ENCODE results near the gene STAB1.

The STAB1 gene

DNA sequence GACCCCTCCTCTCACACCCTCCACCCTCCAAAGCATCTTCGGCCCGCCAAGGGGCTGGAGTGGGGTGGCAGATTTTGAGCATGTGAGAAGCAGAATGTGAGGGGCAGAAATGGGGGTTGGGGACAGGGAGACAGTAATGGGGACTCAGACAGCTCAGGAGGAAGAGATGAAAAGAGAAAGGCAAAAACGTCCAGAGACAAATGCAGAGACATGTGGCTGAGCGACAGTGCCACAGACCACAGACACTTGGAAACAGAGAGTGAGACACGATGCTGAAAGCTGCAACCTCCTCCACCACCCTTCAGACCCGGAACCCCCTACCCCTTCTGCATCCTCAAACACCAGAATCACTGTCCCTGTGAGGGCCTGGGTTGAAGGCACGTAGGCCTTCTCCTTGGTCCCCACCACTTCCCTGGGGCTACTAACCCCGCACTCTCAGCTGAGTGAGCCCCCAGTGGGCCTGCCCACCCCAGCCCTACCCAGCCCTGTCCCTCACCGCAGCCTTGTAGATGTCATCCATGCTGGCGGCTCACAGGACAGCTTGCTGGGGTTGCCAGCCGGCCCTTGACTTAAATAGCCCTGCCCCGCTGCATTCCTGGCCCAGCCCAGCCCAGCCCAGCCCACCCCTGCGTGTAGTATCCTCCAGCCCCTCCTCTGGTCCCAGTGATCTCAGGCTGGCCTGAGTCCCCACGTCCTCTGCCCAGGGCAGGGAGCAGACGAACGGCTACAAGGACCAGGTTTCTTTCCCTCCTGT, 41.5 kb upstream of the STAB1 start, which contains the start of gene TNNC1:
Gene TNNC1 (minus strand): TSS at position 546 of the 754 bp plus-strand sequence. CDS start 26 bp downstream, at position 520.
- Histone ChIP-seq H3K4me3 (ENCODE audit: low read length, poor library complexity, severe bottlenecking) (peak within 1 kb of the TSS; percentile 82), H3K9ac (ENCODE audit: low read depth, low read length, poor library complexity, severe bottlenecking) (peak within 1 kb of the TSS; percentile 99), H3K79me2 (ENCODE audit: insufficient read depth, low read length) (peaks cover 38% of the 10 kb centered on the region), H3K4me1 (ENCODE audit: insufficient read depth, low read length, poor library complexity, severe bottlenecking) (peaks cover 31% of the 10 kb centered on the region), H3F3A (ENCODE audit: low read depth) (no peaks in the 10 kb centered on the region), H3K9me3 (ENCODE audit: insufficient read depth, low read depth, low read length) (no peaks in the 10 kb centered on the region), H3K36me3 (ENCODE audit: insufficient read depth, low read length) (peaks cover 9% of the 10 kb centered on the region; the same call in 1 of the 2 replicates), H3K4me2 (ENCODE audit: low read depth, low read length, poor library complexity, severe bottlenecking) (peak within 1 kb of the TSS; percentile 89), H4K20me1 (ENCODE audit: insufficient read depth, low read length, poor library complexity, severe bottlenecking) (peaks cover 16% of the 10 kb centered on the region), H3K27me3 (ENCODE audit: insufficient read depth, low read length, poor library complexity, severe bottlenecking) (peaks cover 6% of the 10 kb centered on the region), H2AFZ (ENCODE audit: low read length) (peak within 1 kb of the TSS; percentile 90), H3K9me2 (replicated peaks; ENCODE audit: low read depth, low read length) (no peaks in the 10 kb centered on the region)
- TF ChIP-seq EZH2phosphoT487 (IDR thresholded peaks at IDR 0.05; ENCODE audit: borderline replicate concordance), result no peak
- TF ChIP-seq, protein P1, sequence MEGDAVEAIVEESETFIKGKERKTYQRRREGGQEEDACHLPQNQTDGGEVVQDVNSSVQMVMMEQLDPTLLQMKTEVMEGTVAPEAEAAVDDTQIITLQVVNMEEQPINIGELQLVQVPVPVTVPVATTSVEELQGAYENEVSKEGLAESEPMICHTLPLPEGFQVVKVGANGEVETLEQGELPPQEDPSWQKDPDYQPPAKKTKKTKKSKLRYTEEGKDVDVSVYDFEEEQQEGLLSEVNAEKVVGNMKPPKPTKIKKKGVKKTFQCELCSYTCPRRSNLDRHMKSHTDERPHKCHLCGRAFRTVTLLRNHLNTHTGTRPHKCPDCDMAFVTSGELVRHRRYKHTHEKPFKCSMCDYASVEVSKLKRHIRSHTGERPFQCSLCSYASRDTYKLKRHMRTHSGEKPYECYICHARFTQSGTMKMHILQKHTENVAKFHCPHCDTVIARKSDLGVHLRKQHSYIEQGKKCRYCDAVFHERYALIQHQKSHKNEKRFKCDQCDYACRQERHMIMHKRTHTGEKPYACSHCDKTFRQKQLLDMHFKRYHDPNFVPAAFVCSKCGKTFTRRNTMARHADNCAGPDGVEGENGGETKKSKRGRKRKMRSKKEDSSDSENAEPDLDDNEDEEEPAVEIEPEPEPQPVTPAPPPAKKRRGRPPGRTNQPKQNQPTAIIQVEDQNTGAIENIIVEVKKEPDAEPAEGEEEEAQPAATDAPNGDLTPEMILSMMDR (conservative IDR thresholded peaks at IDR 0.05; ENCODE audit: low read length), result no peak

GRCh38 chr3:52454250-52454937, 40.7 kb upstream of the STAB1 start:
- Histone ChIP-seq H3K4me2 (ENCODE audit: low read depth, low read length, poor library complexity, severe bottlenecking) (peak overlapping the region; percentile 89), H3K4me1 (ENCODE audit: insufficient read depth, low read length, poor library complexity, severe bottlenecking) (peaks cover 36% of the 10 kb centered on the region), H3K27me3 (ENCODE audit: insufficient read depth, low read length, poor library complexity, severe bottlenecking) (peaks cover 6% of the 10 kb centered on the region), H3K36me3 (ENCODE audit: insufficient read depth, low read length) (peaks cover 15% of the 10 kb centered on the region; the same call in 1 of the 2 replicates), H3K9me3 (ENCODE audit: insufficient read depth, low read depth, low read length) (no peaks in the 10 kb centered on the region), H2AFZ (ENCODE audit: low read length) (no peak overlapping the region; the same call in 1 of the 2 replicates), H3K4me3 (ENCODE audit: low read length, poor library complexity, severe bottlenecking) (peak overlapping the region; percentile 82), H3K79me2 (ENCODE audit: insufficient read depth, low read length) (peaks cover 45% of the 10 kb centered on the region), H3K9ac (ENCODE audit: low read depth, low read length, poor library complexity, severe bottlenecking) (peak overlapping the region; percentile 99), H3K9me2 (replicated peaks; ENCODE audit: low read depth, low read length) (no peaks in the 10 kb centered on the region), H3F3A (ENCODE audit: low read depth) (no peaks in the 10 kb centered on the region), H4K20me1 (ENCODE audit: insufficient read depth, low read length, poor library complexity, severe bottlenecking) (peaks cover 20% of the 10 kb centered on the region)
- TF ChIP-seq EZH2phosphoT487 (IDR thresholded peaks at IDR 0.05; ENCODE audit: borderline replicate concordance), result no peak
- TF ChIP-seq, protein P1 (conservative IDR thresholded peaks at IDR 0.05; ENCODE audit: low read length), result no peak

GRCh38 chr3:52454938-52455282, 40.2 kb upstream of the STAB1 start:
- Histone ChIP-seq H3K36me3 (ENCODE audit: insufficient read depth, low read length) (peaks cover 15% of the 10 kb centered on the region; the same call in 1 of the 2 replicates), H3F3A (ENCODE audit: low read depth) (no peaks in the 10 kb centered on the region), H2AFZ (ENCODE audit: low read length) (peak overlapping the region; percentile 90), H3K9ac (ENCODE audit: low read depth, low read length, poor library complexity, severe bottlenecking) (peak overlapping the region; percentile 99), H3K79me2 (ENCODE audit: insufficient read depth, low read length) (peaks cover 48% of the 10 kb centered on the region), H3K4me3 (ENCODE audit: low read length, poor library complexity, severe bottlenecking) (peak overlapping the region; percentile 82), H3K9me2 (replicated peaks; ENCODE audit: low read depth, low read length) (no peaks in the 10 kb centered on the region), H3K4me1 (ENCODE audit: insufficient read depth, low read length, poor library complexity, severe bottlenecking) (peaks cover 36% of the 10 kb centered on the region), H3K4me2 (ENCODE audit: low read depth, low read length, poor library complexity, severe bottlenecking) (peak overlapping the region; percentile 89), H3K9me3 (ENCODE audit: insufficient read depth, low read depth, low read length) (no peaks in the 10 kb centered on the region), H4K20me1 (ENCODE audit: insufficient read depth, low read length, poor library complexity, severe bottlenecking) (peaks cover 20% of the 10 kb centered on the region), H3K27me3 (ENCODE audit: insufficient read depth, low read length, poor library complexity, severe bottlenecking) (peaks cover 6% of the 10 kb centered on the region)
- TF ChIP-seq EZH2phosphoT487 (IDR thresholded peaks at IDR 0.05; ENCODE audit: borderline replicate concordance), result no peak
- TF ChIP-seq, protein P1 (conservative IDR thresholded peaks at IDR 0.05; ENCODE audit: low read length), result no peak

Data from Loucy (cell line).